HepG2 (cell line): ENCODE measurements around the gene PANK3. TPM values are rescaled to one million over a fixed set of nuclear protein-coding genes. Genes with fewer than 3 reads are reported as not detected.

Source experiments
- ATAC-seq: fragments of 200-7000 bp; cut with Tn5 transposase; 3 replicates; pipeline ENCODE4 v1.9.1; 2020; ENCODE audit warnings: mild to moderate bottlenecking, moderate library complexity
- BruUV-seq: library from RNA; stranded (reverse); fragments of 400-500 nt; replicated peaks from 2 replicates; lab custom pipeline; 2021; lab: Mats Ljungman, UMichigan
- CTCF ChIA-PET: fragments of 300-600 bp; formaldehyde crosslinking; extraction: SDS; loops from one replicate; lab custom pipeline; 2021; ENCODE audit warnings: low total read pairs, inconsistent platforms, low intra/inter-chr PET ratio; lab: Yijun Ruan, JAX
- POLR2A ChIA-PET: fragments of 350-600 bp; sonication (Branson Sonifier 250); formaldehyde crosslinking; loops from one replicate; lab custom pipeline; 2020; ENCODE audit warnings: antibody characterized with exemption, inconsistent platforms; lab: Yijun Ruan, JAX
- DNase-seq: peaks from one replicate; pipeline ENCODE4 v3.0.0-alpha.2; 2015; ENCODE audit warnings: low spot score
- FAIRE-seq: peaks from 3 replicates; lab custom pipeline; 2011; peaks lifted over from hg19 to GRCh38; lab: Jason Lieb, UNC
- H2AFZ ChIP-seq: one replicate; pipeline ENCODE4 v1.6.1; 2011; ENCODE audit warnings: low read length, inconsistent platforms
- H3K27ac ChIP-seq: fragments of 300-600 bp; 3 replicates; pipeline ENCODE4 v1.8.0; 2011; ENCODE audit warnings: mixed run types, mild to moderate bottlenecking, mixed read lengths, low read length, inconsistent platforms; ENCODE audit not compliant: insufficient read depth; ENCODE audit errors: extremely low read length
- H3K27me3 ChIP-seq, 2 experiments: fragments of 200-600 bp in 1 of 2; 2 replicates in 1 of 2; 3 replicates in 1 of 2; pipeline versions ENCODE4 v1.6.0 to v1.8.0; 2011; ENCODE audit warnings: low read length in 2 of 2, mild to moderate bottlenecking in 2 of 2, moderate library complexity in 2 of 2, inconsistent platforms in 1 of 2; ENCODE audit not compliant: insufficient read depth in 2 of 2, control insufficient read depth in 1 of 2
- H3K36me3 ChIP-seq, 2 experiments: fragments of 200-600 bp in 1 of 2; replicated peaks in 1 of 2; 2 replicates in 1 of 2; 3 replicates in 1 of 2; pipeline versions ENCODE4 v1.5.1 to v1.8.0; 2011; ENCODE audit warnings: low read length in 2 of 2, inconsistent platforms in 1 of 2; ENCODE audit not compliant: insufficient read depth in 2 of 2, control insufficient read depth in 1 of 2
- H3K4me1 ChIP-seq: 2 replicates; pipeline ENCODE4 v1.5.1; 2012; ENCODE audit warnings: low read length, inconsistent platforms; ENCODE audit not compliant: insufficient read depth
- H3K4me2 ChIP-seq: 2 replicates; pipeline ENCODE4 v1.6.0; 2011; ENCODE audit warnings: low read depth, low read length, inconsistent platforms
- H3K4me3 ChIP-seq, 3 experiments: fragments of 200-600 bp in 1 of 3; sonication (generic), shearing (Covaris generic) in 1 of 3; replicated peaks in 1 of 3; 2 replicates each; pipeline ENCODE4 v1.5.1; 2011 to 2016; ENCODE audit warnings: low read length in 3 of 3, inconsistent platforms in 2 of 3, low read depth in 2 of 3, mild to moderate bottlenecking in 2 of 3, control low read depth in 1 of 3, mixed read lengths in 1 of 3; ENCODE audit not compliant: insufficient read depth in 1 of 3
- H3K79me2 ChIP-seq: one replicate; pipeline ENCODE4 v1.6.1; 2011; ENCODE audit warnings: low read length, inconsistent platforms; ENCODE audit not compliant: insufficient read depth
- H3K9ac ChIP-seq: 2 replicates; pipeline ENCODE4 v1.6.0; 2011; ENCODE audit warnings: mild to moderate bottlenecking, low read depth, low read length, inconsistent platforms; ENCODE audit not compliant: insufficient read depth
- H3K9me3 ChIP-seq: 2 replicates; pipeline ENCODE4 v1.5.1; 2012; ENCODE audit warnings: mild to moderate bottlenecking, low read length
- H4K20me1 ChIP-seq: 2 replicates; pipeline ENCODE4 v1.6.0; 2011; ENCODE audit warnings: inconsistent platforms, mild to moderate bottlenecking, low read length, moderate library complexity; ENCODE audit not compliant: insufficient read depth
- AGO1 ChIP-seq: fragments of 200-400 bp; formaldehyde crosslinking; IDR thresholded peaks from 2 replicates; pipeline ENCODE4 v1.6.1; 2017; ENCODE audit warnings: mild to moderate bottlenecking, low read depth, low read length, moderate library complexity; ENCODE audit not compliant: poor library complexity, severe bottlenecking
- BCL6 ChIP-seq: IDR thresholded peaks from 2 replicates; pipeline ENCODE4 v1.6.1; 2016; ENCODE audit warnings: missing genetic modification reagents, missing compliant biosample characterization
- CBX1 ChIP-seq: IDR thresholded peaks from one replicate; pipeline ENCODE4 v1.6.1; 2016; ENCODE audit warnings: antibody characterized with exemption, low read depth
- CBX5 ChIP-seq: sonication (generic); formaldehyde crosslinking; IDR thresholded peaks from 2 replicates; pipeline ENCODE4 v1.4.0; 2020; ENCODE audit warnings: missing genetic modification reagents, borderline replicate concordance
- DDIT3 ChIP-seq: sonication (generic); formaldehyde crosslinking; IDR thresholded peaks from 2 replicates; pipeline ENCODE4 v1.4.0; 2020; ENCODE audit warnings: mild to moderate bottlenecking, missing genetic modification reagents
- DR1 ChIP-seq: sonication (generic); formaldehyde crosslinking; IDR thresholded peaks from 2 replicates; pipeline ENCODE4 v1.8.0; 2021; ENCODE audit warnings: mild to moderate bottlenecking, missing genetic modification reagents, inconsistent platforms
- E2F1 ChIP-seq: sonication (generic); formaldehyde crosslinking; IDR thresholded peaks from 2 replicates; pipeline ENCODE4 v1.5.0; 2020; ENCODE audit warnings: missing genetic modification reagents
- ELF1 ChIP-seq: sonication (generic); formaldehyde crosslinking; IDR thresholded peaks from 2 replicates; pipeline ENCODE4 v1.4.0; 2020; ENCODE audit warnings: missing genetic modification reagents
- FOXA3 ChIP-seq: IDR thresholded peaks from 2 replicates; pipeline ENCODE4 v1.6.1; 2016; ENCODE audit warnings: missing genetic modification reagents, missing compliant biosample characterization
- IKZF1 ChIP-seq: fragments of 450-650 bp; IDR thresholded peaks from 2 replicates; pipeline ENCODE4 v1.7.1; 2016
- KMT2A ChIP-seq: sonication (generic); formaldehyde crosslinking; IDR thresholded peaks from 2 replicates; pipeline ENCODE4 v1.4.0; 2020; ENCODE audit warnings: missing genetic modification reagents
- PCBP1 ChIP-seq: fragments of 200-400 bp; formaldehyde crosslinking; IDR thresholded peaks from 2 replicates; pipeline ENCODE4 v1.6.1; 2017; ENCODE audit warnings: mild to moderate bottlenecking, low read depth, low read length, borderline replicate concordance
- PHF20 ChIP-seq: sonication (generic); formaldehyde crosslinking; IDR thresholded peaks from 2 replicates; pipeline ENCODE4 v1.5.0; 2020; ENCODE audit warnings: mild to moderate bottlenecking, missing genetic modification reagents
- RFXANK ChIP-seq: IDR thresholded peaks from 2 replicates; pipeline ENCODE4 v1.6.1; 2016
- SIX4 ChIP-seq: sonication (generic); formaldehyde crosslinking; IDR thresholded peaks from 2 replicates; pipeline ENCODE4 v1.4.0; 2020; ENCODE audit warnings: missing genetic modification reagents
- SMAD9 ChIP-seq: sonication (generic); formaldehyde crosslinking; IDR thresholded peaks from 2 replicates; pipeline ENCODE4 v1.5.1; 2020; ENCODE audit warnings: mild to moderate bottlenecking, missing genetic modification reagents
- SNAPC2 ChIP-seq: sonication (generic); formaldehyde crosslinking; IDR thresholded peaks from 2 replicates; pipeline ENCODE4 v1.8.1; 2022; ENCODE audit warnings: mild to moderate bottlenecking, missing genetic modification reagents
- SP1 ChIP-seq, 2 experiments: fragments of 450-650 bp in 1 of 2; sonication (generic) in 1 of 2; formaldehyde crosslinking in 1 of 2; IDR thresholded peaks; 2 replicates each; pipeline versions ENCODE4 v1.4.0 to v1.6.1; 2016 to 2020; ENCODE audit warnings: missing genetic modification reagents in 1 of 2
- ZFP41 ChIP-seq: sonication (generic); formaldehyde crosslinking; IDR thresholded peaks from 2 replicates; pipeline ENCODE4 v1.4.0; 2020; ENCODE audit warnings: mild to moderate bottlenecking, missing genetic modification reagents, borderline replicate concordance
- ZNF160 ChIP-seq: sonication (generic); formaldehyde crosslinking; IDR thresholded peaks from 2 replicates; pipeline ENCODE4 v1.8.0; 2022; ENCODE audit warnings: mild to moderate bottlenecking, inconsistent platforms, missing genetic modification reagents
- ZNF235 ChIP-seq: sonication (generic); formaldehyde crosslinking; IDR thresholded peaks from 2 replicates; pipeline ENCODE4 v1.8.1; 2023; ENCODE audit warnings: mild to moderate bottlenecking, missing genetic modification reagents, borderline replicate concordance
- ZNF292 ChIP-seq: sonication (generic); formaldehyde crosslinking; IDR thresholded peaks from 2 replicates; pipeline ENCODE4 v1.8.1; 2022; ENCODE audit warnings: mild to moderate bottlenecking, low read depth, missing genetic modification reagents, borderline replicate concordance
- ZNF329 ChIP-seq: sonication (generic); formaldehyde crosslinking; IDR thresholded peaks from 2 replicates; pipeline ENCODE4 v1.9.0; 2021; ENCODE audit warnings: low read depth, mild to moderate bottlenecking, missing genetic modification reagents
- ZNF432 ChIP-seq: sonication (generic); formaldehyde crosslinking; IDR thresholded peaks from 2 replicates; pipeline ENCODE4 v1.5.0; 2020; ENCODE audit warnings: missing genetic modification reagents, mild to moderate bottlenecking, borderline replicate concordance
- ZNF446 ChIP-seq: sonication (generic); formaldehyde crosslinking; IDR thresholded peaks from 2 replicates; pipeline ENCODE4 v1.5.0; 2020; ENCODE audit warnings: mild to moderate bottlenecking, missing genetic modification reagents
- ZNF598 ChIP-seq: sonication (generic); formaldehyde crosslinking; IDR thresholded peaks from 2 replicates; pipeline ENCODE4 v1.5.1; 2020; ENCODE audit warnings: mild to moderate bottlenecking, missing genetic modification reagents, borderline replicate concordance
- WGBS: methylation state at CpG from one replicate; pipeline ENCODE4 v1.1.6; 2017; ENCODE audit warnings: low lambda C conversion rate; 5-methylcytosine and 5-hydroxymethylcytosine counted together
- in situ Hi-C: cut with HindIII; loops from 2 replicates; pipeline ENCODE4 v1.10.0; 2017; ENCODE audit warnings: low pct_unique_long_range_greater_than_20kb; ENCODE audit not compliant: extremely low pct_ligation_motif_present
- intact Hi-C: fragments of 100-400 bp; cut with micrococcal nuclease; formaldehyde crosslinking; loops from one replicate; pipeline ENCODE4 v1.10.0; 2022; ENCODE audit not compliant: unreplicated experiment
- polyA plus RNA-seq, 8 experiments: library from polyadenylated mRNA; depleted of rRNA in 3 of 8; stranded (reverse) in 7 of 8; unstranded in 1 of 8; fragments of >200 nt; fragmentation: Illumina TruSeq in 4 of 8; extraction: Trizol in 4 of 8; gene quantifications; 2 replicates each; pipeline versions ENCODE4 v1.2.1 to v1.2.3, GENCODE V29; 2011 to 2016; ENCODE audit warnings: low read depth in 4 of 8, missing spikeins in 1 of 8, mixed read lengths in 1 of 8; ENCODE audit not compliant: insufficient read depth in 1 of 8
- total RNA-seq, 5 experiments: library from RNA; depleted of rRNA; stranded (reverse); fragments of >200 nt; fragmentation: Illumina TruSeq; extraction: Trizol; gene quantifications; 2 replicates each; pipeline ENCODE4 v1.2.3, GENCODE V29; 2016; ENCODE audit warnings: low read depth in 1 of 5

Gene PANK3
- total and polyA plus RNA-seq, 2 of the 13 experiments (the other 11 are each of a cell fraction or from before 2014, with no cell fraction given): 26.9 to 69.5 TPM

- Histone ChIP-seq H3K36me3 (peaks cover 0 to 5% of the 10 kb centered on the region in 2 experiments; a peak in 1 of 5 replicates), H3K27ac (peak overlapping the region; percentile 96), H3K4me2 (peak overlapping the region; percentile 93), H3K4me1 (peaks cover 55% of the 10 kb centered on the region), H3K9ac (peak overlapping the region; percentile 95), H3K27me3 (no peaks in the 10 kb centered on the region; a peak in 1 of 5 replicates), H2AFZ (no peak overlapping the region), H4K20me1 (peaks cover 43% of the 10 kb centered on the region), H3K79me2 (peaks cover 44% of the 10 kb centered on the region), H3K4me3 (peak overlapping the region; percentile 84 to 96 (median 88)), H3K9me3 (no peaks in the 10 kb centered on the region)
- in situ Hi-C loops: no loop called here
- ChIA-PET POLR2A (interaction anchor here (0.6 to 4.0 kb wide), 9 partner anchors 9 to 52 kb away, joined by 3 to 91 read pairs (median 4); no protein-coding TSS in a partner anchor), CTCF (no interaction called here)
- intact Hi-C loops: loop anchor here (2.0 to 10.0 kb wide), 4 partner anchors 13 to 95 kb away; partner anchors contain the start of gene RARS1
- 3% methylated on average over 21 of the region's 52 CpGs for WGBS
- BruUV-seq: no TSS peak
- DNase-seq (peak; percentile 98), ATAC-seq (peak; percentile 98), FAIRE-seq (peak; percentile 97)
- TF ChIP-seq ZNF329 (CRISPR knock-in tag): no peak
- TF ChIP-seq DR1 (CRISPR knock-in tag): peak; percentile 75
- peak; percentile 15; the same call in 1 of the 2 replicates for TF ChIP-seq BCL6 (CRISPR knock-in tag)
- no peak for TF ChIP-seq AGO1
- TF ChIP-seq SP1 (IDR thresholded peaks at IDR 0.05): no peak
- peak; percentile 90 for TF ChIP-seq SP1 (CRISPR knock-in tag; IDR thresholded peaks at IDR 0.05)
- TF ChIP-seq RFXANK (CRISPR knock-in tag): no peak; the same call in 1 of the 2 replicates
- TF ChIP-seq ZNF598: no peak
- TF ChIP-seq ZFP41: no peak
- no peak for TF ChIP-seq SNAPC2
- 0 out of 2 replicates have a peak, but pooled peaks have one; percentile 53 for TF ChIP-seq PCBP1
- TF ChIP-seq DDIT3 (CRISPR knock-in tag): no peak
- TF ChIP-seq CBX5 (CRISPR knock-in tag): peak; percentile 71; the same call in 1 of the 2 replicates
- TF ChIP-seq SIX4: peak; percentile 69; the same call in 1 of the 2 replicates
- TF ChIP-seq IKZF1: no peak
- TF ChIP-seq SMAD9 (CRISPR knock-in tag): no peak
- no peak for TF ChIP-seq ZNF160
- TF ChIP-seq PHF20 (CRISPR knock-in tag): peak; percentile 60; the same call in 1 of the 2 replicates
- TF ChIP-seq ZNF432 (CRISPR knock-in tag): no peak
- TF ChIP-seq ZNF235 (CRISPR knock-in tag): no peak
- TF ChIP-seq E2F1 (CRISPR knock-in tag): peak; percentile 79
- no peak for TF ChIP-seq CBX1
- TF ChIP-seq ZNF446 (CRISPR knock-in tag): peak; percentile 35; the same call in 1 of the 2 replicates
- TF ChIP-seq ZNF292 (CRISPR knock-in tag): no peak; the same call in 1 of the 2 replicates
- TF ChIP-seq FOXA3 (CRISPR knock-in tag): peak; percentile 56
- peak; percentile 67 for TF ChIP-seq KMT2A (CRISPR knock-in tag)
- peak; percentile 93 for TF ChIP-seq ELF1
These were observed 489 bp upstream of the PANK3 start for GRCh38 chr5:168579488-168580226.
